GM23248 (cell line): ENCODE data around the gene NPB. TPM values are rescaled to one million over a fixed set of nuclear protein-coding genes. Genes with fewer than 3 reads are reported as not detected.
A peak's percentile ranks its signal among the peaks of the same experiment; 100 is the strongest.

ENCODE experiments used
- DNase-seq: peaks from one replicate; pipeline ENCODE4 v3.0.0-alpha.2; 2015
- H2AFZ ChIP-seq: fragments of 200-600 bp; sonication (generic); 2 replicates; pipeline ENCODE4 v1.6.1; 2016; ENCODE audit warnings: antibody characterized with exemption
- H3F3A ChIP-seq: fragments of 200-600 bp; sonication (generic); 2 replicates; pipeline ENCODE4 v1.6.1; 2016; ENCODE audit warnings: mild to moderate bottlenecking, antibody characterized with exemption, mixed run types; ENCODE audit not compliant: insufficient read depth
- H3K27ac ChIP-seq: fragments of 200-600 bp; sonication (generic); 2 replicates; pipeline ENCODE4 v1.5.1; 2016; ENCODE audit warnings: mild to moderate bottlenecking
- H3K27me3 ChIP-seq: fragments of 200-600 bp; sonication (generic); replicated peaks from 2 replicates; pipeline ENCODE4 v1.6.1; 2016; ENCODE audit warnings: mild to moderate bottlenecking; ENCODE audit not compliant: insufficient read depth
- H3K36me3 ChIP-seq: fragments of 200-600 bp; sonication (generic); 2 replicates; pipeline ENCODE4 v1.6.1; 2016; ENCODE audit warnings: low read depth, mild to moderate bottlenecking
- H3K4me1 ChIP-seq: fragments of 200-600 bp; sonication (generic); 2 replicates; pipeline ENCODE4 v1.6.1; 2016; ENCODE audit warnings: mild to moderate bottlenecking; ENCODE audit not compliant: insufficient read depth
- H3K4me2 ChIP-seq: fragments of 200-600 bp; sonication (generic); one replicate; pipeline ENCODE4 v1.6.1; 2016; ENCODE audit warnings: mild to moderate bottlenecking; ENCODE audit not compliant: unreplicated experiment
- H3K4me3 ChIP-seq: fragments of 200-600 bp; sonication (generic); 2 replicates; pipeline ENCODE4 v1.5.1; 2016; ENCODE audit warnings: mild to moderate bottlenecking
- H3K79me2 ChIP-seq: fragments of 200-600 bp; sonication (generic); 2 replicates; pipeline ENCODE4 v1.6.1; 2016; ENCODE audit warnings: mild to moderate bottlenecking; ENCODE audit not compliant: insufficient read depth
- H3K9ac ChIP-seq: fragments of 200-600 bp; sonication (generic); 2 replicates; pipeline ENCODE4 v1.6.1; 2016; ENCODE audit warnings: mild to moderate bottlenecking
- H3K9me2 ChIP-seq: fragments of 200-600 bp; sonication (generic); 2 replicates; pipeline ENCODE4 v1.6.1; 2016; ENCODE audit warnings: mixed run types, mild to moderate bottlenecking, moderate library complexity; ENCODE audit not compliant: insufficient read depth
- H3K9me3 ChIP-seq: fragments of 200-600 bp; sonication (generic); one replicate; pipeline ENCODE4 v1.6.1; 2017; ENCODE audit warnings: low read depth
- H4K20me1 ChIP-seq: fragments of 200-600 bp; sonication (generic); 2 replicates; pipeline ENCODE4 v1.6.0; 2016; ENCODE audit not compliant: insufficient read depth
- EZH2 ChIP-seq: fragments of 200-600 bp; sonication (generic); IDR thresholded peaks from 2 replicates; pipeline ENCODE4 v1.6.1; 2018; ENCODE audit warnings: antibody characterized with exemption, mild to moderate bottlenecking; ENCODE audit not compliant: insufficient read depth, poor library complexity, severe bottlenecking
- EZH2phosphoT487 ChIP-seq: fragments of 200-600 bp; sonication (generic); IDR thresholded peaks from 2 replicates; pipeline ENCODE4 v1.6.1; 2018; ENCODE audit warnings: antibody characterized with exemption, moderate library complexity, mild to moderate bottlenecking, low read depth; ENCODE audit not compliant: insufficient read depth
- WGBS, 2 experiments: methylation state at CpG; one replicate each; pipeline ENCODE4 v1.1.6; 2015 to 2017; ENCODE audit warnings: low lambda C conversion rate in 2 of 2, low coverage in 1 of 2; ENCODE audit errors: missing lambda C conversion rate in 2 of 2; 5-methylcytosine and 5-hydroxymethylcytosine counted together
- in situ Hi-C: fragments of 300-500 bp; cut with MboI; formaldehyde crosslinking; loops from 2 replicates; pipeline ENCODE4 v1.15.0; 2020
- polyA plus RNA-seq: library from polyadenylated mRNA; unstranded; fragments of >200 nt; fragmentation: Nextera tagmentation; extraction: Ambion mirVana; gene quantifications from 2 replicates; pipeline ENCODE4 v1.2.1, GENCODE V29; 2016
- total RNA-seq: library from RNA; depleted of rRNA; stranded (reverse); fragments of >200 nt; shearing (Covaris generic); gene quantifications from 2 replicates; pipeline ENCODE4 v1.2.3, GENCODE V29; 2014

The NPB gene
- total and polyA plus RNA-seq, 2 experiments from 2014 or later, result 1.1 to 2.4 TPM

- Histone ChIP-seq H3K79me2 (peaks cover 62% of the 10 kb centered on the region), H3K9me3 (no peaks in the 10 kb centered on the region), H3K4me2 (peak overlapping the region; percentile 95), H4K20me1 (no peaks in the 10 kb centered on the region), H3K27me3 (no peaks in the 10 kb centered on the region), H3K36me3 (no peaks in the 10 kb centered on the region), H3K4me3 (peak overlapping the region; percentile 94), H3K4me1 (peaks cover 5% of the 10 kb centered on the region), H2AFZ (no peak overlapping the region), H3K9ac (peak overlapping the region; percentile 98), H3K9me2 (no peaks in the 10 kb centered on the region), H3F3A (peaks cover 38% of the 10 kb centered on the region), H3K27ac (peak overlapping the region; percentile 90)
- peak; percentile 51 for DNase-seq
- in situ Hi-C loops, result no loop called here
- 19 to 24% methylated on average over 38 to 44 of the region's 52 CpGs for WGBS, 2 experiments
- TF ChIP-seq EZH2phosphoT487, result no peak
Observed at GRCh38 chr17:81869221-81870130, 32.6 kb upstream of the NPB start.

GRCh38 chr17:81870131-81870980 lies 31.7 kb upstream of the NPB start:
- Histone ChIP-seq H3K9me2 (no peaks in the 10 kb centered on the region), H3F3A (peaks cover 31% of the 10 kb centered on the region), H3K79me2 (peaks cover 53% of the 10 kb centered on the region), H3K27me3 (no peaks in the 10 kb centered on the region), H3K4me3 (peak overlapping the region; percentile 94), H3K9ac (peak overlapping the region; percentile 98), H4K20me1 (no peaks in the 10 kb centered on the region), H3K27ac (peak overlapping the region; percentile 90), H3K9me3 (no peaks in the 10 kb centered on the region), H3K36me3 (no peaks in the 10 kb centered on the region), H2AFZ (no peak overlapping the region), H3K4me2 (peak overlapping the region; percentile 95), H3K4me1 (peaks cover 5% of the 10 kb centered on the region)
- in situ Hi-C loops, result no loop called here
- TF ChIP-seq EZH2phosphoT487 (no peak), EZH2 (no peak)
- DNase-seq, result peak; percentile 82
- 2% methylated on average over 44 to 57 of the region's 65 CpGs for WGBS, 2 experiments

GRCh38 chr17:81870981-81871386 lies 31.1 kb upstream of the NPB start, which contains the start of gene ARHGDIA:
ARHGDIA (minus strand) TSS chr17:81871337; CDS start chr17:81869930, 1,407 bp downstream.
- WGBS, 2 experiments, result 1% methylated on average over 29 of the region's 64 CpGs; no CpG with 5 or more reads in 1 of the 2 experiments

More at GRCh38 chr17:81870981-81871386, 31.1 kb upstream of the NPB start, which contains the start of gene ARHGDIA:
- no peak for DNase-seq
- Histone ChIP-seq H3K4me1 (peaks cover 5% of the 10 kb centered on the region), H3F3A (peaks cover 26% of the 10 kb centered on the region), H3K79me2 (peaks cover 47% of the 10 kb centered on the region), H3K27ac (peak within 1 kb of the TSS; percentile 90), H3K9me2 (no peaks in the 10 kb centered on the region), H3K4me2 (peak within 1 kb of the TSS; percentile 95), H3K27me3 (no peaks in the 10 kb centered on the region), H3K36me3 (no peaks in the 10 kb centered on the region), H3K4me3 (peak within 1 kb of the TSS; percentile 94), H2AFZ (peak within 1 kb of the TSS; percentile 75), H4K20me1 (no peaks in the 10 kb centered on the region), H3K9ac (peak within 1 kb of the TSS; percentile 98), H3K9me3 (no peaks in the 10 kb centered on the region)
- in situ Hi-C loops, result no loop called here
- TF ChIP-seq EZH2phosphoT487 (no peak), EZH2 (no peak)
